GM21515 (cell line): ENCODE data around the gene EHBP1.

ENCODE experiments used
- ATAC-seq: cut with Tn5 transposase; IDR thresholded peaks from one replicate; pipeline ENCODE4 v1.9.1; 2021; ENCODE audit not compliant: unreplicated experiment

EHBP1 gene

DNA sequence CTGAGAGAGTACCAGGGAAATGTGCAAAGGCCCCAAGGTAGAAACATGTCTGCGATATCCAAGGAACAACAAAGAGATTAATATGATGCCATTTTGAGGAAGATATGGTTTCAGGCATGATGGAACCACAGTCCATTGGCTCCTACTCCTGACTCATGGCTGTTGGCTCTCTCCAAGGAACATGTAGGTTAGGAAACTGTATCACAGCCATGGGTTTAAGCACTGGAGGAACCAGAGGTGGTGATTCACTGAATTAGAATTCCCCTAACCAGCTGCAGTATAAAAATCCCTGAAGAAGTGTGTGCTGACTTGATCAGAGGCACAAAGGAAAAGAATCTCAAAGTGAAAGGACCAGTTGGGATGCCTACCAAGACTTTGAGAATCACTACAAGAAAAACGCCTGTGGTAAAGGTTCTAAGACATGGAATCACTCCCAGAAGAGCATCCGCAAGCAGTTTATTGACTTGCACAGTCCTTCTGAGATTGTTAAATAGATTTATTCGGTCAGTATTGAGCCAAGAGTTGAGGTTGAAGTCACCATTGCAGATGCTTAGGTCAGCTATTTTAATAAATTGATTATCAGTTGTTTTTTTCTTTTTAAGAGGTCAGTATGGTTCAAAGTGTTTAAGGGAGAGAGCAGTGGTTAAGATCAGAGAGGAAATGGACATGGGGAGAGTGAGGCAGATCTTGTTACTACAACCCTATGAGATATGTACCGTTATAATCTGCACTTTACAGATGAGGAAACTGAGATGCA, 234.4 kb downstream of the EHBP1 start:
- ATAC-seq, result no peak

DNA sequence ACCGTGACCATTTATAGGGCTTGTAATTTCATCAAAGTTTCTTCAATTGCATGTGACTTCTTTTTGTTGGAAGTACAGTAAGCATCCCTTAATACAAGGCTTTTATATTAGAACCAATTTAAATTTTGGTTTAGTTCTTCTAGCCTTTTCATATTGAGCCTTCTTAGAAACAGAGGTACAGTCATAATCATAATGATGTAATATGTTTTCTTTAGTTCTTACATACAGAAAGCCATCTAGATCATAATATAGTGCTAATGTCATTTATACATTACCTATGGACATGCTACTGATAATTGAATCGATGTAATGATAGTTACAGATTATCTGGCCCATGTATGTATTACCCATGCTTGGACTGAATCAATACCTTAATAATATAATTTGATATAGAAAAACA, 235.2 kb downstream of the EHBP1 start:
- ATAC-seq, result no peak

DNA sequence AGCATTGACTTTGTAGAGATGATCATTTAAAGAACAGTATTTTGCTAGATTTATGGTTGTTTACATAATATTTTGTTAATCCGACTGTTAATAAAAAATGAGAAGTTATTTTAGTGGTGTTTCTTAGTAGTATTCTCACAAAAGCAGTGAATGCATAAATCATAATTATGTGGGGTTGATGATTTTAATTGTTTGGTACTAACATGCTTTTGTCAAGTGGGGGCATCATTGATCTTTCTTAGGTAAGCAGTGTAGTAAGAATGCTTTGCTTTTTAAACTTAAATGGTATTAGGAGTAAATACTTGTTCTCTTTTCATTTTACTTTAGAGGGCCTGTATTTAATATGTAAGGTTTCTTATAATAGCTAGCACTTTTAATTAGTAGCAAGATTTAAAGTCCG, 235.9 kb downstream of the EHBP1 start:
- ATAC-seq, result no peak

DNA sequence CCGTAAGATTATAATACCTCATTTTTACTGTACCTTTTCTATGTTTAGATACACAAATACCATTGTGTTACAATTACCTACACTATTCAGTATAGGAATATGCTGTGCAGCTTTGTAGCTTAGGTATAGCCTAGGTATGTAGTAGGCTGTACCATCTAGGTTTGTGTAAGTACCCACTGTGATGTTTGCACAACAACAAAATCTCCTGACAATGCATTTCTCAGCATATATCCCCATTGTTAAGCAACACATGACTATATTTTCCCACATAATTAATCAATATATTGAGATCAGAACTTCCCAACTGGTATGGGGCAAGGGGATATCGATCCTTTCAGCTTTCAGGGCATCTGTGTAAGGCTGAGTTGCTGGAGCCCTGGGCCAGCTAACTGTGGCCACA, 238.8 kb downstream of the EHBP1 start:
- no peak for ATAC-seq

DNA sequence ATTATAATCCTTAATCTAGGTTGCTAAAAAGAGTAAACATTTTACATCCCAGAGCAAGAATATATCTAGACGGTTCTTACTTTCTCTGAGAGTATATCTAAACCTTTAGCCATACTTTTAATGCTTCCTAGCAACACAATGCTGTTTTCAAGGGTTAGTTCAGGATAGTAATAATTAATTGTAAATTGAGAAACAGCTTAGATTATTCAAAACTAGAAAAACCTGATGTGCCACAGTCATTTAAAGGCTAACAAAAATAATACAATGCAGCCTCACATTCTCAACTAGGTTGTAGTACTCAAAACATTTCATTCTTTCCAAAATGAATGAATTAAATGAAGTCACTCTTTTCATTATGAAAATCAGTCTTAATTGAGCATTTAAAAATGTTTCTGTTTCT, 241.9 kb downstream of the EHBP1 start:
- ATAC-seq, result no peak

DNA sequence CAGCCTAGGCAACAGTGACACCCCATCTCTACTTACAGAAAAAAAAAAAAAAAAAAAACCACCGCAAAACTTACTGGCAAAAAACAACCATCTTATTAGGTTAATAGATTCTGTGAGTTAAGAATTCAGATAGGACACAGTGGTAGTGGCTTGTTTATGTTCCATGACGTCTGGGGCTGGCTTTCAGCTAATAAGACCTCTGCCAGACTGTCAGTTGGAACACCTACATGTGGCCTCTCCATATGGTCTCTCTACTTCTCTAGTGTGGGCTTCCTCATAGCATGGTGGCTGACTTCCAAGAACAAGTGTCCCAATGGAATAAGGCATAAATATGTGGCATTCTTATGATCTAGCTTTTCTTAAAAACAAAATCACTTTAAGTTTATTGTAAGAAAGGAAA, 251.1 kb downstream of the EHBP1 start:
- ATAC-seq, result no peak

DNA sequence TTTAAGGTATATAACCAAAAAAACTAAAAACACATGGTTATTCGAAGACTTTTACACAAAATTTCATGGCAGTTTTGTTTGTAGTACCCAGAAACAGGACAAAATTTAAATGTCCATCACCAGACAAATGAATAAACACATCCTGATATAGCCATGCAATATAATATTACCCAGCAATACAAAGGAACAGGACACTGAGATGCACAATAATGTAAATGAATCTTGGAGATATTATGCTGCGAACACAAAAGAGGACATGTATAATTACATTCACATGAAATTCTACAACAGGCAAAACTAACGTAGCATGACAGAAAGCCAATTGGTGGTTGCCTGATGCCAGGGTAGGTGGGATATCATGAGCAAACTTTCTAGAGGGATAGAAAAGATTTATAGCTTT, 252.7 kb downstream of the EHBP1 start:
- no peak for ATAC-seq

DNA sequence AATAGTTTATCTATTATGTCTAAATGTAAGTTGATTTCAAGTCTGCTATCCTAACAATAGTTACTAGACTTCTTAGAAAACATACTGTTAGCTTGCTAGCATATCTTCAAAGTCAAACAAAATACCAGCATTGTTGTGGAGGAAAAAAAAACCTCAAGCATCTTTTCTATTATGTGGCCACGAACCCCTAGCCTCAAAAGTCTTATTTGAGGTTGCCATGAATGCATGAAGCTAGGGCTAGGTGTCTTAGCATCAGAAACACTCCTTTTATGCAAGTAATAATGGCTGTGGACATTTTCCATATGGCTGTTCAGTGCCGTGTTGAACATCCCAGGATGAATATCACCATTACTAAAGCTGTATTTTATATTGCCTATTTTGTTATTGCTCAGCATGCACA, 258.5 kb downstream of the EHBP1 start:
- ATAC-seq, result no peak

DNA sequence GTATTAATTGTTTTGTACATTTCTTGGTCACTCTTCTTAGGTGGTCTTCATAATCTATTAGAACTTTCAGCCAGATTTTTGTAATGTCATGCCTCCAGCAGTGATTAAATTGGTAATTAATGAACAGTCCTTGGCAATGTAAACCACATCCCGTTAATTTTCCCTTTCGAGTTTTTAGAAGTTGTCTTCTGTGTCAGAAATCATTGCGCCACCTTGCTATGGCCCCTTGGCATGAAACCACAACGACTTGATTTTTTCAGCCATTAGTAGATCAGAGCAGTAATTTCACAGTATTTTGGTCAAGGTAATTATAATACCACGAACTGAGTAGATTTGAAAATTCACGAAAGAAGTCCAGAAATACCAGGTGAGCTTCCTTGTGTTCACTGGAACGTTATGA, 259.2 kb downstream of the EHBP1 start:
- ATAC-seq, result no peak

DNA sequence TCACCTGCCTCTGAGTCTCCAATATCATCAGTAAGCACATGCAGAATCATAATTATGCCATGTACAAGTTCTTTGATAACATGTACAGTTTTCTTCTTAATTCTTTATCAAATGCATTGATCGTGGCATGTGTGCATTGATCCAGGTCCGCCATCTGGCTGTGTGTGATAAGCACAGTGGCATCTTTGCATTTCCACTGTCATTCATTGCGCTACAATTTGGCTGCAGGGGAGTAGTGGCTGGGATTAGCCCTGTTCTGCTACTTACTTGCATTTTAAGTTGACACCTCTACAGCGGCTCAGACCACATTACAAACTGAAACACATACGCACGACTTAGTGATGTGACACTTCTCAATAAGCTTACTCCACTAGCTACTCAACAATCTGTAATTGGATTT, 261.5 kb downstream of the EHBP1 start:
- ATAC-seq, result no peak

DNA sequence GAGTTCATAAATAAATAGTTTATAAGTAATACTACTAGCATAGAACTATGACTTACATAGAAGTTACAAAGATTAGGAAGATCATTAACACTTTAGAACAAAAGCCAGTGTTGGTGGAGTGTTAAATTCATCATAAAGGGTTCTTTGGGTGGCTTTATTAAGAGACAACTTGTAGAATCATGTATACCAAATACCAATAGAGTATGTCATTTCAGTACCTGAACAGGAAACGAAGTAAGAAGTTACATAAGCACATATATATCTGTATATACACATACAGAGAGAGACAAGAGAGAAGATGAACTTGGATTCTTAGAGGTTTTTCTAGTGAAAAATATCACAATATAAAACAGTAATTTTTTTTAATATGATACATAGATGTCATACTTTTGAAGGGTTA, 262.7 kb downstream of the EHBP1 start:
- ATAC-seq, result no peak

DNA sequence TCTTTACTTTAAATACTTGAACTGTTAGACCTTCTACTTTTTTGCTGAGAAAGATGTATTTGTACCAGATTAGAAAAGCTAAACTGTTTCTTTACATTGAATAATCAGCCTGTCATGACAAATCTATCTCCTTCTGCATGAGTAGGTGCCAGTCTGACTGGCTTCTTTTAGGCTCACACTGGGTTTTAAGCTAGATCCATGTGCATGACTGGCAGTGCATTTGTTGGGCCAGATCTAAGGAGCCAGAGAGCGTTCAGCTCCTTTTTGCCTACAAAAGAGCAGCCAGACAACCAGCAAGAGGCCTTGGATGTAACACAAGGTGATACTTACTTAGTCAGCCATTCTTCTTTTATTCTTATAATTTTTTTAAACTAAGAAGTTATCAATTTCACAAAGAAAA, 263.2 kb downstream of the EHBP1 start:
- no peak for ATAC-seq

DNA sequence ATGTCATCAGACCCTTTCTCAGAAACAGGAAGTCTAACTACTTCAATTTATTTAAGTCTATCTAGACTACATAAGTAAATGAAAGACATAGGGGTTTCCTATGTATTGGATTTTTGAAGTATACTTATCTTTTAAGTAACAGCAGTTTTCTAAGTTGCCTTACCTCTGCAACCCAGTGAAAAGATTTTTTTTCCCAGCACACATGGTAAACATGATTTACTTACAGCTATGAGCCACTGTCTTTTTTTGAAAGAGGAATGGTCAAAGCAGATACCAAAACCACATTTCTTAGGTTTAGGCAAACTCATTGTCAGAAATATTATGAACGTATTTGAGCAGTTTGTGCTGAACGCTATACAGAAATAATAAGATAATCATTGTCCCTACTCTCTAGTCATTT, 266.4 kb downstream of the EHBP1 start:
- ATAC-seq, result no peak

DNA sequence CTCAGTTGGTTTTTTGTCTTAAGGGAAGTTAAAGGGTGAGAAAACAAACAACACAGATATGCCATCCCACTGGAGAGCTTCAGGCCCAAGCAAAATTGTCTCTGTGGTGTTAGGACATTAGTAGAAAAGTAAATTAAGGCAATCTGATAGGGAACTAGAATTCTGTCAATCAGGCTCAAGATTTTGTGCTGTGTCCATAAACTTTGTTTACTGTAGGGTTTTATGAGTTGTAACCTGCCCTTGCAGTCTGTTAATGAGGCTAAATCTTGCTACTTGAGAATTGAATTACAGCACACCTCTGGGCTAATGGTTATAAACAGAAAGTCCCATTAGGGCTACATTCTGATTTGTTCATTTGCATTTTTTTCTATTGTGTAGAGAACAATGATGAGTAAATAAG, 267.1 kb downstream of the EHBP1 start:
- ATAC-seq, result no peak

DNA sequence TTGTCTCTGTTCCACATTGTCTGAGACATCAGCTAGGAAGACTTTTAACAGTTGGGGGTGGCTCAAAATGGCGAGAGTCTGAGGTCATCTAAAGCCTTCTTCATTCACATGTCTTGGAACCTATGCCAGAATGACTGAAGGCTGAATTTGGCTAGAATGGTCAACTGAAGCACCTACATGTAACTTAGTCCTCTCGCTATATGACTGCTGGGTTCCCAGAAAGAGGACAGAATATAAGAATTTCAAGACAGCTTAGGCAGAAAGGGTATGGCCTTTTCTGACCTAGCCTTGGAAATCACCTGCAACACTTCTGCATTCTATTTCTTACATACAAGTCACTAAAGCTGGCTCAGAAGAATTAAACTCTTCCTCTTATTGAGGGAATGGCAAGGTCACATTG, 269.5 kb downstream of the EHBP1 start:
- no peak for ATAC-seq

DNA sequence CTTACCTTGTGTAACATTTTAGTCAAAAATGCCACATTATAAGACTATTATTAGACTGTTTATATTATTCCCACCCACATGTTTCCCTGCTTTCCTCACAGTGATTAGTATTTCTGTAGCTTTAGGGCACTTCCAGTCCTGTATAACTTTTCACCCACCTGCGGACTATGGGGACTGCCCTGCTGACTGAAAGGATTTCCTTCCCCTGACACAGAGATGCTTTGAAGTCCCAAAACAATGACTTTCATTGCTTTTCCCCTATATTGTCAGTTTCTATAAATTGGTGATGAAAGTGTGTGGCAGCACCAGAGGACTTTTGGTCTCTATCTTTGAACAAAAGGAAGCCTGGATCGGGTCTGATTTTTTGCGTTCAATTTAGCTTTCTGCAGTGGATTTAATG, 286.1 kb downstream of the EHBP1 start:
- ATAC-seq, result no peak

DNA sequence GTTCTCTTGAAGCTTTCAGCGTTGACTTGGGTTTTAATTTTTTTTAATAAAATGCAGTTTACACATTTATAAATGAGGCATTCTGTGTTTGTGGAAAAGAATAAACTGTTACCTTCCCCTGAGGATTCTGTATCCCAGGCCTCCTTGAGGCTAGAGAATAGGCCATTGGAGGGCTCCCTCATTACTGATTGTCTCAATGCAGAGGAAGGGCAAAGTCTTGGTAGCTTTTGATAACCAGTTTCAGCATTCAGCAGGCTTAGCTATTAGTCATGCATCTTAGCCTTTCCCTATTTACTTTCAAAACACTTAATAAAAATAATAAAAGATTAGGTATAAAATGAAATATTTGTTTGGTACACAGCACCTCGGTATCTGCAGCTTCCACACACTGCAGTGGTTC, 287.0 kb downstream of the EHBP1 start:
- no peak for ATAC-seq

DNA sequence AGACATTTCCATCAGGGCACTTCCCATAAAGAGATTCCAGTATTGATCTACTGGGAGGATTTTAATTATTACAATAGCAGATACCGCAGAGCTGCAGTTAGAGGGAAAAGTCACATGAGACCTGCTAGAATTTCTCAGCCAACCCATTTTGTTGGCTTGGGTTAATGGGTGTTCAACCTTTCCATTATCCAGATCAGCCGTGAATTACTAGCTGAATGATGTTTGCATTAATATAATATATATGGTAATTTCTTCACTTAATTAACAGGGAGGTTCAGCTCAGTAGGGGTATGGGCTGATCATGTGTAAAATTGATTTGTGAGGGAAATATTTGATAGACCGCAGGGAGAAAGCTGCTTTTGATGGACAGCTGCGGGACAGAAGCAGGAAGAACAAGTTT, 288.7 kb downstream of the EHBP1 start:
- ATAC-seq, result no peak

DNA sequence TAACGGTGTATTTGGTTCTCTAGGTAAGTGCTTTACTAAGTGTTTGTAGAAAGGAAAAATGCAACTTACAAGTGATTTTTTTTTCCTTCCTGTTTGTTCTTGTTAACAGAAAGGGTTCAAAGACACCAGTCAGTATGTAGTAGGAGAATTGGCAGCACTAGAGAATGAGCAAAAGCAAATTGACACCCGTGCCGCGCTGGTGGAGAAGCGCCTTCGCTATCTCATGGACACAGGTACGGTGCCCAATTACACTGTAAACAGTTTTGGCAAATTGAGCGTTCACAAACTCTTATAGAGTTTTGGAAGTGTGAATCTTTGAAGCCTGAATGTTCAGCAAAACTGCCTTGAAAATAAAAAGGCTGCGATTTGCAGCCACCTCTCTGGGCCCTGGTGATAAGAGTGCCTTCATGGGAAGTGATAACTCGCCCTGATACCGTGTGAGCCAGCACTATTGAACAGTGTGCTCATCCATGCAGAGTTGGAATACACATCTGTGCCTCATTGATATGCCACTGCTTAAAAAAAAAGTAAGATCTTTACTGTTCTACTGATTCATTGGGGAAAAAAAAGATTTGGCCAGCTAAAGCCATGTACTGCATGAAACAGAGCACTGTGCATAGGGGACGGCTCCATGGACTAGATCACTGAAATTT, 291.1 kb downstream of the EHBP1 start:
- no peak for ATAC-seq

DNA sequence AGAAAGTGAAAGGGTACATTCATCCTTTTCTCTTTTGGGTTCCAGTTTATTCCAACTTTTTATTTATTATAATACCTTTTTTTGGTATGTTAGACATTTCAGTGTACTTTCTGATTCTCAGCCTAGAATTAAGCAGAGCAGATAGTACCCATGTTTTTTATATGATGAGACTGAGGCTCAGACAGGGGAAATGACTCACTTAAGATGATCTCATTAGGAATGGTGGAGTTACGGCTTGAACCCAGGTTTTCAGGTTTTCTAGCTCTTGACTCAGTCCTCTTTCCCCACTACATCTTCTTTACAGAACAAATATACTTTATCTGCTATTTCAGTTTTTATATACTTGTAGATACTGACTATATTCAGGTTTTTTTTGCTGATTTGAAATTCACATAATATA, 293.4 kb downstream of the EHBP1 start:
- no peak for ATAC-seq

DNA sequence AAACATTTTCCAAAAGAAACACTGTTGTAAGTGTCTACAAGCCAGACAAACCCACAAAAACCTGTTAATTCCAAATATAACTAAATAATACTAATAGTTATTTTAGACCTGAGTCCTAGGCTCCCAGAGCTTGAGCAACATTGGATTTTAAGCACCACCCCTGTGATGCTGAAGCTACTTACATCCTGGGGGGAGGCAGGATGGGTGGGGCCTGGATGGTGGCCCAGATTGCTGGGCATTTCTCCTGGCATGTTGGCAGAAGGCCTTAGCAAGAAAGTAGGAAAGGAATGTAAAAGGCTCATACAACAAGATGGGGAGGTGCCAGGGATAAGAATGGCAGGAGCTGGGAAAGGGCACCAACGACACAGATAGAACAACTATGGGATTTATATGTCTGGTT, 294.4 kb downstream of the EHBP1 start:
- no peak for ATAC-seq

DNA sequence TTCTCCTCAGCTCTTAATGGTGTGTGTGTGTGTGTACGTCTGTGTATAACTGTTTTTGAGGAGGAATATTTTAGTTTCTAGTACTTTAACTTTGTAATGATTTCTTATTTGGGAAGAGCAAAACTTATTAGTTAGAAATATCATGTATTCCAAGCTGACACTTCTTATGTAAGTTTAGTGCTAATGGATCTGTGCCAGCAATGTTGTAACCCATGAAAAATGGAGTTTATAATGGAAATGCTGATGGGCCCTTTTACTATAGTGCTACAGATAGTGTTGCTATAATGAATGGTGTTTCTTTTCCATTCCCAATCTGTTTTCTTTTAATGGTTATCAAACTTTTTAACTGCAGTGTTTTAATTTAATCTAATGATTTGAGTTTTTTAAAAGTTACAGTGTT, 295.3 kb downstream of the EHBP1 start:
- ATAC-seq, result no peak

DNA sequence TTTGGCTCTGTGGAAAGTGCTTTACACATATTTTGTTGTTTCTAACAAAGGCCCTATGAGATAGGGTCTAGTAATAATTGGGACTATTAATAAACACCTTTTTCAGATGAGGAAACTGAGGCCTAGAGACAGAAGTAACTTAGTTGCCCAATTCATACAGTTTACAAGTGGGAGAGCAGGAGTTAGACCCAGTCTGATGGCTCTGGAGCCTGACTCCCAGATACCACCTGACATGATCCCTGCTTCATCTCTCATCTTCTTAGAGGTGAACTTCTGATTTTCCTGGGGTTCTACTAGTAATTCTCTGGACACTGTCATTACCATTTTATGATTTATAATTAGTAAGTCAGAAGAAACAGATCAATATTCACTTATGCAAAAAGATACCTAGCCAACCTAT, 296.1 kb downstream of the EHBP1 start:
- ATAC-seq, result no peak
